Measurements from ENCODE around the gene PPP4R2. TPM values are rescaled to one million over a fixed set of nuclear protein-coding genes. Genes with fewer than 3 reads are reported as not detected.

PPP4R2 gene
- total and polyA plus RNA-seq, 9 of the 15 experiments (the other 6 are each of a cell fraction or from before 2014, with no cell fraction given) = 11.0 to 49.6 (median 31.6) TPM

DNA sequence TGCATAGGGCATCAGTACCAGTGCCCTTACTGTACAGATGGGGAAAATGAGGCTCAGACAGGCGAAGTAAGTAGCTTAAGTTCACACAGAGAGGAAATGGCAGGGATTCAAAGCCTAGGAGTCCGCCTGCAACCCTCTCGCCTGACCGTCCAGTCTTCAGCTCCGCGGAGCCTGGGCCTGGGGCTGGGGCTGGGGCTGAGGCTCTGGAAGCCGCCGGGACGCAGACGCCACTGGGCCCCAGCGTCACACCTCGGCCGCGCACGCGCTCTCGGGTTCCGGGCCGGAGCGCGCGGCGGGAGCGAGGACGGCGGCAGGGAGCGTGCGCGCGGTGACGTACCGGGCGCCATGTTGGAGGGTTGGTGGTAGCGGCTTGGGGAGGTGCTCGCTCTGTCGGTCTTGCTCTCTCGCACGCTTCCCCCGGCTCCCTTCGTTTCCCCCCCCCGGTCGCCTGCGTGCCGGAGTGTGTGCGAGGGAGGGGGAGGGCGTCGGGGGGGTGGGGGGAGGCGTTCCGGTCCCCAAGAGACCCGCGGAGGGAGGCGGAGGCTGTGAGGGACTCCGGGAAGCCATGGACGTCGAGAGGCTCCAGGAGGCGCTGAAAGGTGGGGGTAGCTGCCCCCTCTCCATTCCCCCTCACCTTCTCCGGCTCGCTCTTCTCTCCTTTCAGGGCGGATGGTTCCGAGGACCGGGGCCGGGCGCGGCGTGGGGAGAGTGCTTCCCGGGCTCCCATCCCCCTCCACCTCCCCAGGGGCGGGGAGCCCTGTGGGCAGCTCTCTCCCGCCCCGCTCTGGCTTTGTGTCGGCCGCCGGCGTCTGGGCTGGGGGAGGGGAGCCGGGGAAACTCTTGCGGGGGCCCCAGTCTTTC is at the start of gene PPP4R2 (continued):
- TF ChIP-seq, protein P1, sequence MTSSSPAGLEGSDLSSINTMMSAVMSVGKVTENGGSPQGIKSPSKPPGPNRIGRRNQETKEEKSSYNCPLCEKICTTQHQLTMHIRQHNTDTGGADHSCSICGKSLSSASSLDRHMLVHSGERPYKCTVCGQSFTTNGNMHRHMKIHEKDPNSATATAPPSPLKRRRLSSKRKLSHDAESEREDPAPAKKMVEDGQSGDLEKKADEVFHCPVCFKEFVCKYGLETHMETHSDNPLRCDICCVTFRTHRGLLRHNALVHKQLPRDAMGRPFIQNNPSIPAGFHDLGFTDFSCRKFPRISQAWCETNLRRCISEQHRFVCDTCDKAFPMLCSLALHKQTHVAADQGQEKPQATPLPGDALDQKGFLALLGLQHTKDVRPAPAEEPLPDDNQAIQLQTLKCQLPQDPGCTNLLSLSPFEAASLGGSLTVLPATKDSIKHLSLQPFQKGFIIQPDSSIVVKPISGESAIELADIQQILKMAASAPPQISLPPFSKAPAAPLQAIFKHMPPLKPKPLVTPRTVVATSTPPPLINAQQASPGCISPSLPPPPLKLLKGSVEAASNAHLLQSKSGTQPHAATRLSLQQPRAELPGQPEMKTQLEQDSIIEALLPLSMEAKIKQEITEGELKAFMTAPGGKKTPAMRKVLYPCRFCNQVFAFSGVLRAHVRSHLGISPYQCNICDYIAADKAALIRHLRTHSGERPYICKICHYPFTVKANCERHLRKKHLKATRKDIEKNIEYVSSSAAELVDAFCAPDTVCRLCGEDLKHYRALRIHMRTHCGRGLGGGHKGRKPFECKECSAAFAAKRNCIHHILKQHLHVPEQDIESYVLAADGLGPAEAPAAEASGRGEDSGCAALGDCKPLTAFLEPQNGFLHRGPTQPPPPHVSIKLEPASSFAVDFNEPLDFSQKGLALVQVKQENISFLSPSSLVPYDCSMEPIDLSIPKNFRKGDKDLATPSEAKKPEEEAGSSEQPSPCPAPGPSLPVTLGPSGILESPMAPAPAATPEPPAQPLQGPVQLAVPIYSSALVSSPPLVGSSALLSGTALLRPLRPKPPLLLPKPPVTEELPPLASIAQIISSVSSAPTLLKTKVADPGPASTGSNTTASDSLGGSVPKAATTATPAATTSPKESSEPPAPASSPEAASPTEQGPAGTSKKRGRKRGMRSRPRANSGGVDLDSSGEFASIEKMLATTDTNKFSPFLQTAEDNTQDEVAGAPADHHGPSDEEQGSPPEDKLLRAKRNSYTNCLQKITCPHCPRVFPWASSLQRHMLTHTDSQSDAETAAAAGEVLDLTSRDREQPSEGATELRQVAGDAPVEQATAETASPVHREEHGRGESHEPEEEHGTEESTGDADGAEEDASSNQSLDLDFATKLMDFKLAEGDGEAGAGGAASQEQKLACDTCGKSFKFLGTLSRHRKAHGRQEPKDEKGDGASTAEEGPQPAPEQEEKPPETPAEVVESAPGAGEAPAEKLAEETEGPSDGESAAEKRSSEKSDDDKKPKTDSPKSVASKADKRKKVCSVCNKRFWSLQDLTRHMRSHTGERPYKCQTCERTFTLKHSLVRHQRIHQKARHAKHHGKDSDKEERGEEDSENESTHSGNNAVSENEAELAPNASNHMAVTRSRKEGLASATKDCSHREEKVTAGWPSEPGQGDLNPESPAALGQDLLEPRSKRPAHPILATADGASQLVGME (CRISPR knock-in tag; IDR thresholded peaks at IDR 0.05) = 0 out of 2 replicates have a peak, but pooled peaks have one; percentile 30
- no peak for TF ChIP-seq BRD9 (IDR thresholded peaks at IDR 0.05; ENCODE audit: low read depth, partially characterized antibody)
- no peak for TF ChIP-seq HIVEP1 (CRISPR knock-in tag; IDR thresholded peaks at IDR 0.05)
- no peak for TF ChIP-seq KLF10 (CRISPR knock-in tag; IDR thresholded peaks at IDR 0.05)
- no peak for TF ChIP-seq KDM2B (CRISPR knock-in tag; IDR thresholded peaks at IDR 0.05)
- no peak for TF ChIP-seq ZFPM2 (CRISPR knock-in tag; IDR thresholded peaks at IDR 0.05)
- TF ChIP-seq ATF7 (IDR thresholded peaks at IDR 0.05) = peak; percentile 61
- TF ChIP-seq, protein P2, sequence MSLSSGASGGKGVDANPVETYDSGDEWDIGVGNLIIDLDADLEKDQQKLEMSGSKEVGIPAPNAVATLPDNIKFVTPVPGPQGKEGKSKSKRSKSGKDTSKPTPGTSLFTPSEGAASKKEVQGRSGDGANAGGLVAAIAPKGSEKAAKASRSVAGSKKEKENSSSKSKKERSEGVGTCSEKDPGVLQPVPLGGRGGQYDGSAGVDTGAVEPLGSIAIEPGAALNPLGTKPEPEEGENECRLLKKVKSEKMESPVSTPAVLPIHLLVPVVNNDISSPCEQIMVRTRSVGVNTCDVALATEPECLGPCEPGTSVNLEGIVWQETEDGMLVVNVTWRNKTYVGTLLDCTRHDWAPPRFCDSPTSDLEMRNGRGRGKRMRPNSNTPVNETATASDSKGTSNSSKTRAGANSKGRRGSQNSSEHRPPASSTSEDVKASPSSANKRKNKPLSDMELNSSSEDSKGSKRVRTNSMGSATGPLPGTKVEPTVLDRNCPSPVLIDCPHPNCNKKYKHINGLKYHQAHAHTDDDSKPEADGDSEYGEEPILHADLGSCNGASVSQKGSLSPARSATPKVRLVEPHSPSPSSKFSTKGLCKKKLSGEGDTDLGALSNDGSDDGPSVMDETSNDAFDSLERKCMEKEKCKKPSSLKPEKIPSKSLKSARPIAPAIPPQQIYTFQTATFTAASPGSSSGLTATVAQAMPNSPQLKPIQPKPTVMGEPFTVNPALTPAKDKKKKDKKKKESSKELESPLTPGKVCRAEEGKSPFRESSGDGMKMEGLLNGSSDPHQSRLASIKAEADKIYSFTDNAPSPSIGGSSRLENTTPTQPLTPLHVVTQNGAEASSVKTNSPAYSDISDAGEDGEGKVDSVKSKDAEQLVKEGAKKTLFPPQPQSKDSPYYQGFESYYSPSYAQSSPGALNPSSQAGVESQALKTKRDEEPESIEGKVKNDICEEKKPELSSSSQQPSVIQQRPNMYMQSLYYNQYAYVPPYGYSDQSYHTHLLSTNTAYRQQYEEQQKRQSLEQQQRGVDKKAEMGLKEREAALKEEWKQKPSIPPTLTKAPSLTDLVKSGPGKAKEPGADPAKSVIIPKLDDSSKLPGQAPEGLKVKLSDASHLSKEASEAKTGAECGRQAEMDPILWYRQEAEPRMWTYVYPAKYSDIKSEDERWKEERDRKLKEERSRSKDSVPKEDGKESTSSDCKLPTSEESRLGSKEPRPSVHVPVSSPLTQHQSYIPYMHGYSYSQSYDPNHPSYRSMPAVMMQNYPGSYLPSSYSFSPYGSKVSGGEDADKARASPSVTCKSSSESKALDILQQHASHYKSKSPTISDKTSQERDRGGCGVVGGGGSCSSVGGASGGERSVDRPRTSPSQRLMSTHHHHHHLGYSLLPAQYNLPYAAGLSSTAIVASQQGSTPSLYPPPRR (CRISPR knock-in tag; IDR thresholded peaks at IDR 0.05; ENCODE audit: borderline replicate concordance) = no peak
- TF ChIP-seq, protein P3, sequence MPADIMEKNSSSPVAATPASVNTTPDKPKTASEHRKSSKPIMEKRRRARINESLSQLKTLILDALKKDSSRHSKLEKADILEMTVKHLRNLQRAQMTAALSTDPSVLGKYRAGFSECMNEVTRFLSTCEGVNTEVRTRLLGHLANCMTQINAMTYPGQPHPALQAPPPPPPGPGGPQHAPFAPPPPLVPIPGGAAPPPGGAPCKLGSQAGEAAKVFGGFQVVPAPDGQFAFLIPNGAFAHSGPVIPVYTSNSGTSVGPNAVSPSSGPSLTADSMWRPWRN (IDR thresholded peaks at IDR 0.05; ENCODE audit: low read depth) = no peak
- TF ChIP-seq, protein P4, sequence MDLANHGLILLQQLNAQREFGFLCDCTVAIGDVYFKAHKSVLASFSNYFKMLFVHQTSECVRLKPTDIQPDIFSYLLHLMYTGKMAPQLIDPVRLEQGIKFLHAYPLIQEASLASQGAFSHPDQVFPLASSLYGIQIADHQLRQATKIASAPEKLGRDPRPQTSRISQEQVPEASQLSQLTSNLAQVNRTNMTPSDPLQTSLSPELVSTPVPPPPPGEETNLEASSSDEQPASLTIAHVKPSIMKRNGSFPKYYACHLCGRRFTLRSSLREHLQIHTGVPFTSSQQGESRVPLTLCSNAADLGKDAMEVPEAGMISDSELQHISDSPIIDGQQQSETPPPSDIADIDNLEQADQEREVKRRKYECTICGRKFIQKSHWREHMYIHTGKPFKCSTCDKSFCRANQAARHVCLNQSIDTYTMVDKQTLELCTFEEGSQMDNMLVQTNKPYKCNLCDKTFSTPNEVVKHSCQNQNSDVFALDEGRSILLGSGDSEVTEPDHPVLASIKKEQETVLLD (IDR thresholded peaks at IDR 0.05) = no peak
- no peak for TF ChIP-seq PCBP2 (IDR thresholded peaks at IDR 0.05; ENCODE audit: low read depth, low read length, poor library complexity, severe bottlenecking)
- no peak for TF ChIP-seq SRSF9 (IDR thresholded peaks at IDR 0.05; ENCODE audit: borderline replicate concordance, low read depth, low read length)
- TF ChIP-seq CBX2 (IDR thresholded peaks at IDR 0.05; ENCODE audit: insufficient read depth, low read length, poor library complexity, severe bottlenecking) = no peak
- TF ChIP-seq MAFF (IDR thresholded peaks at IDR 0.05; ENCODE audit: low read length) = no peak
